ENCODE measurements around the gene TSHZ2.
A peak's percentile ranks its signal among the peaks of the same experiment; 100 is the strongest.

The TSHZ2 gene

GRCh38 chr20:53517146-53517545, 545.0 kb downstream of the TSHZ2 start:
- TF ChIP-seq FOXP2 (optimal IDR thresholded peaks at IDR 0.05; ENCODE audit: borderline replicate concordance, extremely low read depth, extremely low read length, insufficient read depth) (peak; percentile 85), SIN3A (IDR thresholded peaks at IDR 0.05; ENCODE audit: borderline replicate concordance, insufficient read depth, low read length) (peak; percentile 52; the same call in 1 of the 2 replicates), REST (IDR thresholded peaks at IDR 0.05; ENCODE audit: insufficient read depth in 1 of 2, low read depth in 2 of 2, low read length in 2 of 2) (no peak), TAF1 (IDR thresholded peaks at IDR 0.05; ENCODE audit: borderline replicate concordance, insufficient read depth, low read length) (no peak), POLR2AphosphoS5 (IDR thresholded peaks at IDR 0.05; ENCODE audit: low read depth, low read length) (no peak)

- TF ChIP-seq POLR2AphosphoS5 (IDR thresholded peaks at IDR 0.05; ENCODE audit: low read depth, low read length), result no peak
- no peak for TF ChIP-seq TAF1 (IDR thresholded peaks at IDR 0.05; ENCODE audit: borderline replicate concordance, insufficient read depth, low read length)
- TF ChIP-seq REST (IDR thresholded peaks at IDR 0.05; ENCODE audit: insufficient read depth in 1 of 2, low read depth in 2 of 2, low read length in 2 of 2), result no peak
- no peak for TF ChIP-seq SIN3A (IDR thresholded peaks at IDR 0.05; ENCODE audit: borderline replicate concordance, insufficient read depth, low read length)
- TF ChIP-seq FOXP2 (optimal IDR thresholded peaks at IDR 0.05; ENCODE audit: borderline replicate concordance, extremely low read depth, extremely low read length, insufficient read depth), result no peak
Observed at GRCh38 chr20:53522026-53522425, 549.9 kb downstream of the TSHZ2 start.

- TF ChIP-seq FOXP2 (optimal IDR thresholded peaks at IDR 0.05; ENCODE audit: borderline replicate concordance, extremely low read depth, extremely low read length, insufficient read depth), result no peak
- TF ChIP-seq POLR2AphosphoS5 (IDR thresholded peaks at IDR 0.05; ENCODE audit: low read depth, low read length), result no peak
- no peak for TF ChIP-seq TAF1 (IDR thresholded peaks at IDR 0.05; ENCODE audit: borderline replicate concordance, insufficient read depth, low read length)
- TF ChIP-seq REST (IDR thresholded peaks at IDR 0.05; ENCODE audit: insufficient read depth in 1 of 2, low read depth in 2 of 2, low read length in 2 of 2), result no peak
- TF ChIP-seq SIN3A (IDR thresholded peaks at IDR 0.05; ENCODE audit: borderline replicate concordance, insufficient read depth, low read length), result no peak
Observed at GRCh38 chr20:53522696-53523095, 550.5 kb downstream of the TSHZ2 start.

- no peak for TF ChIP-seq POLR2AphosphoS5 (IDR thresholded peaks at IDR 0.05; ENCODE audit: low read depth, low read length)
- no peak for TF ChIP-seq FOXP2 (optimal IDR thresholded peaks at IDR 0.05; ENCODE audit: borderline replicate concordance, extremely low read depth, extremely low read length, insufficient read depth)
- TF ChIP-seq SIN3A (IDR thresholded peaks at IDR 0.05; ENCODE audit: borderline replicate concordance, insufficient read depth, low read length), result no peak
- no peak for TF ChIP-seq REST (IDR thresholded peaks at IDR 0.05; ENCODE audit: insufficient read depth in 1 of 2, low read depth in 2 of 2, low read length in 2 of 2)
- TF ChIP-seq TAF1 (IDR thresholded peaks at IDR 0.05; ENCODE audit: borderline replicate concordance, insufficient read depth, low read length), result no peak
Observed at GRCh38 chr20:53524589-53525312, 552.6 kb downstream of the TSHZ2 start.

All from PFSK-1 (cell line).